Measurements from ENCODE around the gene TXNL4A.

DNA sequence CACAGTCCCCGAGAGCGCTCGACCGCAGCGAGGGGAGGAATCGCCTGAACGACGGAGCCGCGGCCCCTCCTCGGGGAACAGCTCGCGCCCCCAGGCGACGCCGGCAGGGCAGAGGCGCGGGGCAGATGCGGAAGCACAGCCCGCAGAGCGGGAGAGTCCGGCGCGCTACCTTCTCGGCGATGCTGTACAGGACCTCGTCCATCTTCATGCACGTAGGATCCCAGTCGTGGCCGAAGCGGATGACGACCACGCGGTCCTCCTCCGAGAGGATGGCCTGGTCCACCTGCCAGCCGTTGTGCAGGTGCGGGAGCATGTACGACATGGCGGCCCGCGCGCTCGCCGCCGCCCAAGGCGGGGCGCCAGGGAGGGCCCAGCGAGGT lies 302 bp downstream of the TXNL4A start:
- TF ChIP-seq, protein P1, sequence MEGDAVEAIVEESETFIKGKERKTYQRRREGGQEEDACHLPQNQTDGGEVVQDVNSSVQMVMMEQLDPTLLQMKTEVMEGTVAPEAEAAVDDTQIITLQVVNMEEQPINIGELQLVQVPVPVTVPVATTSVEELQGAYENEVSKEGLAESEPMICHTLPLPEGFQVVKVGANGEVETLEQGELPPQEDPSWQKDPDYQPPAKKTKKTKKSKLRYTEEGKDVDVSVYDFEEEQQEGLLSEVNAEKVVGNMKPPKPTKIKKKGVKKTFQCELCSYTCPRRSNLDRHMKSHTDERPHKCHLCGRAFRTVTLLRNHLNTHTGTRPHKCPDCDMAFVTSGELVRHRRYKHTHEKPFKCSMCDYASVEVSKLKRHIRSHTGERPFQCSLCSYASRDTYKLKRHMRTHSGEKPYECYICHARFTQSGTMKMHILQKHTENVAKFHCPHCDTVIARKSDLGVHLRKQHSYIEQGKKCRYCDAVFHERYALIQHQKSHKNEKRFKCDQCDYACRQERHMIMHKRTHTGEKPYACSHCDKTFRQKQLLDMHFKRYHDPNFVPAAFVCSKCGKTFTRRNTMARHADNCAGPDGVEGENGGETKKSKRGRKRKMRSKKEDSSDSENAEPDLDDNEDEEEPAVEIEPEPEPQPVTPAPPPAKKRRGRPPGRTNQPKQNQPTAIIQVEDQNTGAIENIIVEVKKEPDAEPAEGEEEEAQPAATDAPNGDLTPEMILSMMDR (IDR thresholded peaks at IDR 0.05) = no peak
- TF ChIP-seq POLR2AphosphoS5 (IDR thresholded peaks at IDR 0.05; ENCODE audit: low read depth, low read length) = no peak
- TF ChIP-seq TCF7L2 (IDR thresholded peaks at IDR 0.05; ENCODE audit: low read depth, low read length) = no peak
- no peak; the same call in 1 of the 2 replicates for TF ChIP-seq SIN3A (IDR thresholded peaks at IDR 0.05; ENCODE audit: borderline replicate concordance, insufficient read depth, low read depth, low read length)
